Kidney epithelial cell (primary cell): ENCODE measurements around the gene ZFPL1. TPM values are rescaled to one million over a fixed set of nuclear protein-coding genes. Genes with fewer than 3 reads are reported as not detected.

Source experiments
- DNase-seq: peaks from one replicate; pipeline ENCODE4 v3.0.0-alpha.2; 2010; ENCODE audit warnings: low read depth
- H3K27me3 ChIP-seq: 2 replicates; pipeline ENCODE4 v1.6.0; 2011; ENCODE audit warnings: low read length; ENCODE audit not compliant: control insufficient read depth, insufficient read depth
- H3K36me3 ChIP-seq: 2 replicates; pipeline ENCODE4 v1.5.1; 2011; ENCODE audit warnings: low read length; ENCODE audit not compliant: control insufficient read depth, insufficient read depth
- H3K4me3 ChIP-seq: 2 replicates; pipeline ENCODE4 v1.5.1; 2011; ENCODE audit warnings: low read depth, mild to moderate bottlenecking, control low read depth, low read length
- total RNA-seq: library from RNA; depleted of rRNA; stranded (reverse); fragments of >200 nt; gene quantifications from 2 replicates; pipeline ENCODE4 v1.2.3, GENCODE V29; 2015
- TF ChIP-seq, protein P1 (sequence below): IDR thresholded peaks from 2 replicates; pipeline ENCODE4 v1.5.1; 2011; ENCODE audit warnings: mild to moderate bottlenecking, moderate library complexity, low read length, control low read depth, inconsistent platforms; ENCODE audit not compliant: insufficient read depth, poor library complexity, severe bottlenecking

Gene ZFPL1
- total RNA-seq, 1 donor from 2014 or later, result 49.8 TPM

DNA sequence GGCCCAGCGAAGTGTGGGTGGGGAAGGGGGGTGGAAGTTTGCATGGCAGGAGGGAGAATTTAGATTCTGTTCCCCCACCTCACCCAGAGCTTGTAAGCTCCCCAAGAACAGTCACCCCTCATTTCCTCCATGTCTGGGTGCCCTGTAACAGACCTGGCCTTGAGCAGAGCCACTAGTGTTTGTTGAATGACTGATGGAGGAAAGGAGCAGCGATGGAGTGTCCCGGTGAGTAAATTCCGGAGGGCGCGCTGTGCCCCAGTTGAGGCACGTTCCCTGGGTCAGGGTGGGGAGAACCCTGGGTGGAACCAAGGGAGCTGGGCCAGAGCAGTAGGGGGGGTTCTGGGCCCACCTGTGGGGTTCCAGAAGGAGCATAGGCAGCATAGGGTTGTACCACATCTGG is 26.5 kb upstream of the ZFPL1 start:
- H3K36me3 ChIP-seq, result no peaks in the 10 kb centered on the region
- peaks cover 6% of the 10 kb centered on the region for H3K27me3 ChIP-seq
- no peak overlapping the region for H3K4me3 ChIP-seq
- TF ChIP-seq, protein P1, sequence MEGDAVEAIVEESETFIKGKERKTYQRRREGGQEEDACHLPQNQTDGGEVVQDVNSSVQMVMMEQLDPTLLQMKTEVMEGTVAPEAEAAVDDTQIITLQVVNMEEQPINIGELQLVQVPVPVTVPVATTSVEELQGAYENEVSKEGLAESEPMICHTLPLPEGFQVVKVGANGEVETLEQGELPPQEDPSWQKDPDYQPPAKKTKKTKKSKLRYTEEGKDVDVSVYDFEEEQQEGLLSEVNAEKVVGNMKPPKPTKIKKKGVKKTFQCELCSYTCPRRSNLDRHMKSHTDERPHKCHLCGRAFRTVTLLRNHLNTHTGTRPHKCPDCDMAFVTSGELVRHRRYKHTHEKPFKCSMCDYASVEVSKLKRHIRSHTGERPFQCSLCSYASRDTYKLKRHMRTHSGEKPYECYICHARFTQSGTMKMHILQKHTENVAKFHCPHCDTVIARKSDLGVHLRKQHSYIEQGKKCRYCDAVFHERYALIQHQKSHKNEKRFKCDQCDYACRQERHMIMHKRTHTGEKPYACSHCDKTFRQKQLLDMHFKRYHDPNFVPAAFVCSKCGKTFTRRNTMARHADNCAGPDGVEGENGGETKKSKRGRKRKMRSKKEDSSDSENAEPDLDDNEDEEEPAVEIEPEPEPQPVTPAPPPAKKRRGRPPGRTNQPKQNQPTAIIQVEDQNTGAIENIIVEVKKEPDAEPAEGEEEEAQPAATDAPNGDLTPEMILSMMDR, result no peak
- no peak for DNase-seq

DNA sequence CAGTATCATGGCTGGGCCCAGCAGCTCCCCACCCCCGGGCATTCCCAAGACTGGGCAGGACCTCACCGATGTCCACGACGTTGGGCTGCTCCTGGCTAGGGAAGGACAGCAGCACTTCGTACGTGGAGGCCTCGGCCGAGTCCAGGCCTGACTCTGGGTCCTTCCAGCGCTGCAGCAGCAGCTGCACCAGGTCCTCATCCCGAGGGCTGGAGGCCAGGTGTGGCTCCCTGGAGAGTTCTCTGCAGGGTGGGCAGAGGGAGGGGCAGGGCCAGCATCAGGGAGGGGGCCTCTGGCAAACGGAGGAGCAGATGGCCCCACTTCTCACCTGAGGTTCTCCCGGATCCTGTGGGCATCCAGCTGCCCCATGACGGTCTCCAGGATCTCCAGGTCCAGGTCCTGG is 26.0 kb upstream of the ZFPL1 start:
- TF ChIP-seq, protein P1, result no peak
- peaks cover 2% of the 10 kb centered on the region for H3K27me3 ChIP-seq
- no peak for DNase-seq
- H3K4me3 ChIP-seq, result no peak overlapping the region
- H3K36me3 ChIP-seq, result no peaks in the 10 kb centered on the region

DNA sequence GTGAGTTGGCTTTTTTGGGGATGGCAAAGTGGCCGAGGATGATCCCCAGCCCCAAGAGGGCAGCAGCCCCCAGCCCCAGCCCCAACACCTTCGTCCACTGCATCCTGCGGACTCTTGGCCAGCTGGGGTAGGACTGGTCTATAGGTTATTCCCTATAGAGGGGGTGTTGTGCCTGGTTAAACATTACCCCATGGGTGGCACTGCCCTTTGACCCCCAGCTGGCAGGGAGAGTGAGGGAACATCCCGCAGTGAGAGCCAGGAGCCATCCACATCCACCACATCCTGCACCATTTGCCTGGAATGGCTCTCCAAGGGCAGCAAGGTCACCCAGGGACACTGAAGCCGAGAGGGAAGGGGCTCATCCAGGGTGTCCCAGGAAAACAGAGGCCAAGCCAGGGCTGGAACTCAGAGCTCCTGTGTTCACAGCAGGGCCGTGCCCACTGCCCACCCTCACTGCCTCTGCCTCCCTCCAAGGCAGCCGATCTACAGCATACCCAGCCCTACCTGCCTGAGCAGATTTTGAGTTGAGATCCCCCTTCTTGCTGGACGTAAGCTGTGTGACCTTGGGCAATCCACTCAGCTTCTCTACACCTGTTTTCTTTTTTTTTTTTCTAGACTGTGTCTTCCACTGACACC is 25.5 kb upstream of the ZFPL1 start, which contains the start of gene NAALADL1:
Gene NAALADL1 (minus strand): TSS at position 135 of the 636 bp plus-strand sequence. CDS start 32 bp downstream, at position 103.
- no peak within 1 kb of the TSS for H3K4me3 ChIP-seq
- DNase-seq, result no peak
- peaks cover 2% of the 10 kb centered on the region for H3K27me3 ChIP-seq
- no peaks in the 10 kb centered on the region for H3K36me3 ChIP-seq
- TF ChIP-seq, protein P1, result no peak

DNA sequence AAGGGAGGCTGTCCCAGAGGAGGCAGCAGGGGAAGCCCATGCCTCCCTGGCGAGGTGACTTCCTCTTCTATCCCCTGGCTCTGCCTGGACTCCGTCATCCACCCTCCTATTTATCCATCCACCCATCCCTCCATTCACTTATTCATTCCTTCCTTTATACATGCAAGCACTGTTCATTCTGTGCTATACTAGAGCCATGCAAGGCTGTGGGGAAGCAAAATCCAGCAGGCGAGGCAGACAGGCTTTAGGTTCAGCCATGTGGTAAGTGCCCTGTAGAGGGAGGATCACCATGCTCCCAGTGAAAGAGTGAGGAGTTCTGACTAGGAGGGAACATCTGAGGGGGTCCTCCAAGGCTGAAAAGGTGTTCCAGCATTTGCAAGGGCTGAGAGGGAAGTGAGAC is 24.5 kb upstream of the ZFPL1 start:
- Histone ChIP-seq H3K27me3 (peaks cover 2% of the 10 kb centered on the region), H3K4me3 (no peak overlapping the region), H3K36me3 (no peaks in the 10 kb centered on the region)
- DNase-seq, result no peak
- TF ChIP-seq, protein P1, result no peak

DNA sequence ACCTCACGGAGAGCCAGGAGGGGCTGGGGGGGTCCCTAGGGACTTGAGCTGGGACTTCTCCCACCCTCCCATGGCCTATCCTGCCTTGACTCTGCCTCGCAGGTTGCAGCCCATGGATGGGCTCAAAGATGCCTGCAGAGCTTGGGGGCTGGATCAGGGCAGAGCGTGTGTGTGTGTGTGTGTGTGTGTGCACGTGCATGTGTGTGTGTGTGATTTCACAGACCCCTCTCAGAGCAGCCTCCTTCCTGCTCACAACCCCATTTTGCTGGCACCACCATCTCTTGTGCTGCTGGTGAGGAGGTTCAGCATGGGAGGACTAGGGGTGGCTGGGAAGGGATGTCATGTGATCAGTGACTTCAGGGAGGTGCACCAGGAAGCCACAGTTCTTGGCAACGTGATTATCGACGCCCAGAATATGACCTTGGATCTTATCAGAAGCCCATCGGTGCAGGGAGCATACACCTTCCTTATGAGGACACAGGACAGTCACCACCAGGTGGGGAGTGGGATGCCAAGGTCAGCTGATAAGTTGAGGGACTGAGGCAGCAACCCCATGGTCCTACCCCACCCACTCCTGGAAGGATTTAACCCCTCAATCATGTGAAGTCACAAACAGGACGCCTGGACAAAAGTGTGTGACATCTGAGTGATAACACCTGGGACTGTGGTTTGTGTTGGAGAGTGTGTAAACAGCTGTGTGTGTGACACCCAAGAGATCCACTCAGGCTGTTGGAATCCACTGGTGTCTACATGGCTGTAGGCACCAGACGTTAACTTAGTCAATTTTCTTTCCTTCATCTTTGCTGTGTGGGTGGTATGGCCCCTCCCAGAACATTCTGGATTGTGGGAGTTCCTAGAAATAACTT is 23.8 kb upstream of the ZFPL1 start:
- no peak for DNase-seq
- Histone ChIP-seq H3K36me3 (no peaks in the 10 kb centered on the region), H3K27me3 (no peaks in the 10 kb centered on the region), H3K4me3 (no peak overlapping the region)
- TF ChIP-seq, protein P1, result no peak
